Esophagus squamous epithelium (tissue), 4 donors: ENCODE data around the gene DKKL1.

Source experiments
- POLR2A ChIP-seq, 4 donors: fragments of 450-650 bp; IDR thresholded peaks; one replicate each; pipeline ENCODE4 v1.6.1; 2017; ENCODE audit warnings: antibody characterized with exemption in 4 of 4, mild to moderate bottlenecking in 4 of 4, moderate library complexity in 3 of 4
- TF ChIP-seq, protein P1 (sequence below), 6 experiments: fragments of 450-650 bp in 4 of 6; fragments of 200-600 bp in 2 of 6; sonication (generic) in 2 of 6; IDR thresholded peaks; one replicate each; pipeline ENCODE4 v1.5.1; 2016 to 2019; ENCODE audit warnings: antibody characterized with exemption in 6 of 6, mild to moderate bottlenecking in 4 of 6, moderate library complexity in 4 of 6

GRCh38 chr19:49407482-49408015, 43.9 kb downstream of the DKKL1 start:
- no peak for TF ChIP-seq POLR2A (IDR thresholded peaks at IDR 0.05)
- TF ChIP-seq, protein P1, sequence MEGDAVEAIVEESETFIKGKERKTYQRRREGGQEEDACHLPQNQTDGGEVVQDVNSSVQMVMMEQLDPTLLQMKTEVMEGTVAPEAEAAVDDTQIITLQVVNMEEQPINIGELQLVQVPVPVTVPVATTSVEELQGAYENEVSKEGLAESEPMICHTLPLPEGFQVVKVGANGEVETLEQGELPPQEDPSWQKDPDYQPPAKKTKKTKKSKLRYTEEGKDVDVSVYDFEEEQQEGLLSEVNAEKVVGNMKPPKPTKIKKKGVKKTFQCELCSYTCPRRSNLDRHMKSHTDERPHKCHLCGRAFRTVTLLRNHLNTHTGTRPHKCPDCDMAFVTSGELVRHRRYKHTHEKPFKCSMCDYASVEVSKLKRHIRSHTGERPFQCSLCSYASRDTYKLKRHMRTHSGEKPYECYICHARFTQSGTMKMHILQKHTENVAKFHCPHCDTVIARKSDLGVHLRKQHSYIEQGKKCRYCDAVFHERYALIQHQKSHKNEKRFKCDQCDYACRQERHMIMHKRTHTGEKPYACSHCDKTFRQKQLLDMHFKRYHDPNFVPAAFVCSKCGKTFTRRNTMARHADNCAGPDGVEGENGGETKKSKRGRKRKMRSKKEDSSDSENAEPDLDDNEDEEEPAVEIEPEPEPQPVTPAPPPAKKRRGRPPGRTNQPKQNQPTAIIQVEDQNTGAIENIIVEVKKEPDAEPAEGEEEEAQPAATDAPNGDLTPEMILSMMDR (IDR thresholded peaks at IDR 0.05) = no peak
